H1 (cell line): ENCODE measurements around the gene EXO1. TPM values are rescaled to one million over a fixed set of nuclear protein-coding genes. Genes with fewer than 3 reads are reported as not detected.

Experiments
- CTCF ChIA-PET: fragments of 300-600 bp; sonication (Branson Sonifier 250); formaldehyde crosslinking; loops from one replicate; lab custom pipeline; 2021; ENCODE audit not compliant: partially characterized antibody; lab: Charles Lee
- POLR2A ChIA-PET: fragments of 300-600 bp; sonication (Branson Sonifier 250); formaldehyde crosslinking; loops from one replicate; lab custom pipeline; 2021; ENCODE audit warnings: inconsistent platforms; ENCODE audit not compliant: partially characterized antibody; lab: Charles Lee
- DNase-seq, 2 experiments: peaks; one replicate each; pipeline versions ENCODE4 v3.0.0 to v3.0.0-alpha.2; 2010 to 2022; ENCODE audit warnings: low spot score in 2 of 2, low read depth in 1 of 2, mixed read lengths in 1 of 2
- FAIRE-seq: peaks from 2 replicates; lab custom pipeline; 2011; peaks lifted over from hg19 to GRCh38; lab: Jason Lieb, UNC
- H2AFZ ChIP-seq: 2 replicates; pipeline ENCODE4 v1.8.1; 2012; ENCODE audit warnings: low read length, inconsistent platforms
- H2AK5ac ChIP-seq: 2 replicates; pipeline ENCODE4 v1.6.1; 2013; ENCODE audit warnings: low read depth, low read length
- H2BK120ac ChIP-seq: replicated peaks from 2 replicates; pipeline ENCODE3; 2013; ENCODE audit warnings: low read depth, low read length, inconsistent platforms
- H2BK12ac ChIP-seq: 2 replicates; pipeline ENCODE4 v1.6.1; 2013; ENCODE audit warnings: low read depth, low read length
- H2BK15ac ChIP-seq: 2 replicates; pipeline ENCODE4 v1.6.1; 2013; ENCODE audit warnings: low read length
- H2BK20ac ChIP-seq: 2 replicates; pipeline ENCODE4 v1.6.1; 2013; ENCODE audit warnings: low read length
- H2BK5ac ChIP-seq: 2 replicates; pipeline ENCODE4 v1.6.1; 2013; ENCODE audit warnings: low read depth, low read length
- H3K14ac ChIP-seq: 2 replicates; pipeline ENCODE4 v1.6.1; 2013; ENCODE audit warnings: inconsistent platforms; ENCODE audit not compliant: insufficient read length
- H3K18ac ChIP-seq: 2 replicates; pipeline ENCODE4 v1.6.1; 2013; ENCODE audit warnings: low read length; ENCODE audit errors: extremely low read depth
- H3K23ac ChIP-seq: 2 replicates; pipeline ENCODE4 v1.6.1; 2013; ENCODE audit warnings: inconsistent platforms; ENCODE audit not compliant: insufficient read length
- H3K23me2 ChIP-seq: 2 replicates; pipeline ENCODE4 v1.6.1; 2013; ENCODE audit warnings: low read depth, low read length
- H3K27ac ChIP-seq: 2 replicates; pipeline ENCODE4 v1.6.1; 2011; ENCODE audit warnings: low read depth, low read length, inconsistent platforms
- H3K27me3 ChIP-seq, 4 experiments: replicated peaks in 1 of 4; 1 replicate in 1 of 4; 2 replicates in 3 of 4; pipeline versions ENCODE4 v1.6.1 to v1.8.1; 2011 to 2013; ENCODE audit warnings: low read length in 3 of 4, mild to moderate bottlenecking in 3 of 4, inconsistent platforms in 2 of 4, mixed read lengths in 2 of 4, moderate library complexity in 1 of 4; ENCODE audit not compliant: control insufficient read depth in 3 of 4, insufficient read depth in 3 of 4; ENCODE audit errors: extremely low read depth in 1 of 4
- H3K36me3 ChIP-seq, 4 experiments: 2 replicates each; pipeline versions ENCODE4 v1.6.1 to v1.8.1; 2011 to 2013; ENCODE audit warnings: mild to moderate bottlenecking in 4 of 4, low read length in 3 of 4, moderate library complexity in 2 of 4, control low read depth in 1 of 4, inconsistent platforms in 1 of 4; ENCODE audit not compliant: insufficient read depth in 4 of 4, control insufficient read depth in 2 of 4
- H3K4ac ChIP-seq: replicated peaks from 2 replicates; pipeline ENCODE3; 2013; ENCODE audit warnings: low read length, low read depth, mixed read lengths, inconsistent platforms; ENCODE audit not compliant: insufficient read length
- H3K4me1 ChIP-seq, 4 experiments: replicated peaks in 1 of 4; 1 replicate in 1 of 4; 2 replicates in 3 of 4; pipeline versions ENCODE4 v1.6.1 to v1.8.1; 2011 to 2013; ENCODE audit warnings: low read length in 3 of 4, inconsistent platforms in 2 of 4, mixed read lengths in 1 of 4; ENCODE audit not compliant: insufficient read depth in 4 of 4, control insufficient read depth in 3 of 4
- H3K4me2 ChIP-seq, 2 experiments: 2 replicates each; pipeline versions ENCODE4 v1.6.1 to v1.8.1; 2011 to 2013; ENCODE audit warnings: low read depth in 2 of 2, low read length in 2 of 2, control low read depth in 1 of 2, inconsistent platforms in 1 of 2, mild to moderate bottlenecking in 1 of 2; ENCODE audit not compliant: insufficient read depth in 1 of 2
- H3K4me3 ChIP-seq, 4 experiments: fragments of 200-600, 300-600 bp in 1 of 4; sonication (generic), shearing (Covaris generic), sonication (Bioruptor Twin) in 1 of 4; 2 replicates each; pipeline versions ENCODE4 v1.5.1 to v1.8.1; 2011 to 2016; ENCODE audit warnings: low read length in 4 of 4, low read depth in 3 of 4, control low read depth in 2 of 4, inconsistent platforms in 2 of 4, mild to moderate bottlenecking in 2 of 4, mixed read lengths in 1 of 4, moderate library complexity in 1 of 4; ENCODE audit not compliant: insufficient read depth in 2 of 4; ENCODE audit errors: extremely low read depth in 1 of 4
- H3K56ac ChIP-seq: replicated peaks from 2 replicates; pipeline ENCODE3; 2013; ENCODE audit warnings: low read depth, mild to moderate bottlenecking, mixed read lengths, low read length, inconsistent platforms; ENCODE audit not compliant: insufficient read length
- H3K79me1 ChIP-seq: 2 replicates; pipeline ENCODE4 v1.6.1; 2013; ENCODE audit warnings: low read depth, low read length, control low read depth
- H3K79me2 ChIP-seq, 2 experiments: 2 replicates each; pipeline versions ENCODE4 v1.6.1 to v1.8.1; 2012 to 2013; ENCODE audit warnings: low read length in 2 of 2, mild to moderate bottlenecking in 2 of 2, inconsistent platforms in 1 of 2; ENCODE audit not compliant: insufficient read depth in 2 of 2, control insufficient read depth in 1 of 2
- H3K9ac ChIP-seq, 4 experiments: replicated peaks in 1 of 4; 1 replicate in 1 of 4; 2 replicates in 3 of 4; pipeline versions ENCODE4 v1.6.1 to v1.8.1; 2011 to 2013; ENCODE audit warnings: low read depth in 3 of 4, low read length in 3 of 4, control low read depth in 2 of 4, mild to moderate bottlenecking in 2 of 4, moderate library complexity in 2 of 4, inconsistent platforms in 1 of 4; ENCODE audit errors: extremely low read depth in 1 of 4
- H3K9me3 ChIP-seq, 2 experiments: 2 replicates each; pipeline versions ENCODE4 v1.6.1 to v1.8.1; 2012 to 2013; ENCODE audit warnings: mild to moderate bottlenecking in 2 of 2, moderate library complexity in 2 of 2, control low read depth in 1 of 2, inconsistent platforms in 1 of 2, low read depth in 1 of 2, low read length in 1 of 2, mixed read lengths in 1 of 2; ENCODE audit not compliant: insufficient read depth in 2 of 2
- H4K20me1 ChIP-seq, 2 experiments: replicated peaks in 1 of 2; 2 replicates each; pipeline versions ENCODE3 to v1.8.1; 2011 to 2013; ENCODE audit warnings: inconsistent platforms in 2 of 2, low read length in 2 of 2, mild to moderate bottlenecking in 1 of 2; ENCODE audit not compliant: insufficient read depth in 2 of 2, control insufficient read depth in 1 of 2
- H4K5ac ChIP-seq: 2 replicates; pipeline ENCODE4 v1.6.1; 2013; ENCODE audit warnings: low read length, low read depth, mixed read lengths, inconsistent platforms; ENCODE audit not compliant: insufficient read length
- H4K8ac ChIP-seq: 2 replicates; pipeline ENCODE4 v1.8.0; 2013; ENCODE audit warnings: mild to moderate bottlenecking, moderate library complexity, low read length, inconsistent platforms; ENCODE audit not compliant: insufficient read depth; ENCODE audit errors: extremely low read depth
- H4K91ac ChIP-seq: replicated peaks from 2 replicates; pipeline ENCODE3; 2013; ENCODE audit warnings: low read length, mixed read lengths, inconsistent platforms; ENCODE audit not compliant: insufficient read length
- CHD1 ChIP-seq: IDR thresholded peaks from 2 replicates; pipeline ENCODE4 v1.6.1; 2012; ENCODE audit warnings: low read depth, low read length, improper control_type of control experiment
- CTBP2 ChIP-seq: IDR thresholded peaks from 2 replicates; pipeline ENCODE4 v1.7.0; 2011; ENCODE audit warnings: borderline replicate concordance, mild to moderate bottlenecking, moderate library complexity, mixed read lengths, low read length; ENCODE audit not compliant: insufficient read depth, insufficient read length
- GABPA ChIP-seq: IDR thresholded peaks from 2 replicates; pipeline ENCODE4 v1.6.1; 2011; ENCODE audit warnings: mild to moderate bottlenecking, low read length, moderate library complexity, borderline replicate concordance; ENCODE audit not compliant: insufficient read depth
- GTF2F1 ChIP-seq: IDR thresholded peaks from 2 replicates; pipeline ENCODE4 v1.6.1; 2012; ENCODE audit warnings: low read depth, low read length, improper control_type of control experiment, borderline replicate concordance
- KDM1A ChIP-seq: fragments of 200-600, 300-600 bp; sonication (generic); IDR thresholded peaks from 2 replicates; pipeline ENCODE4 v1.7.1; 2016; ENCODE audit warnings: mild to moderate bottlenecking, low read length, borderline replicate concordance
- KDM5A ChIP-seq: fragments of 200-600 bp; IDR thresholded peaks from 2 replicates; pipeline ENCODE4 v1.7.1; 2012; ENCODE audit warnings: mild to moderate bottlenecking, low read length, inconsistent platforms, mixed read lengths
- NANOG ChIP-seq: IDR thresholded peaks from 2 replicates; pipeline ENCODE4 v1.6.1; 2011; ENCODE audit warnings: low read length, low read depth, mild to moderate bottlenecking, inconsistent platforms; ENCODE audit not compliant: insufficient read depth, poor library complexity, severe bottlenecking
- POLR2A ChIP-seq, 2 experiments: IDR thresholded peaks; 1 replicate in 1 of 2; 2 replicates in 1 of 2; pipeline ENCODE4 v1.6.1; 2011; ENCODE audit warnings: low read depth in 2 of 2, low read length in 2 of 2, mild to moderate bottlenecking in 2 of 2; ENCODE audit errors: control extremely low read depth in 1 of 2
- polyA plus RNA-seq, 7 experiments: library from polyadenylated mRNA; depleted of rRNA in 3 of 7; stranded (reverse) in 5 of 7; unstranded in 2 of 7; fragments of >200 nt in 5 of 7; fragments of 200-250 nt in 2 of 7; gene quantifications; 1 replicate in 5 of 7; 2 replicates in 1 of 7; 4 replicates in 1 of 7; pipeline versions ENCODE4 v1.2.1 to v1.2.3, GENCODE V29; 2011 to 2013; ENCODE audit warnings: missing spikeins in 2 of 7, mixed read lengths in 2 of 7
- total RNA-seq: library from RNA; stranded (reverse); fragmentation: NEBNext Ultra II Directional; extraction: Animal tissue kit (Norgen Biotek cat#: 25700); gene quantifications from 2 replicates; pipeline ENCODE4 v1.2.1, GENCODE V29; 2021
- TF ChIP-seq, protein P1 (sequence below): IDR thresholded peaks from 2 replicates; pipeline ENCODE4 v1.6.1; 2012; ENCODE audit warnings: inconsistent platforms

The EXO1 gene
- total and polyA plus RNA-seq, 2 of the 8 experiments (the other 6 are each of a cell fraction or from before 2014, with no cell fraction given) = 9.2 to 43.0 TPM

DNA sequence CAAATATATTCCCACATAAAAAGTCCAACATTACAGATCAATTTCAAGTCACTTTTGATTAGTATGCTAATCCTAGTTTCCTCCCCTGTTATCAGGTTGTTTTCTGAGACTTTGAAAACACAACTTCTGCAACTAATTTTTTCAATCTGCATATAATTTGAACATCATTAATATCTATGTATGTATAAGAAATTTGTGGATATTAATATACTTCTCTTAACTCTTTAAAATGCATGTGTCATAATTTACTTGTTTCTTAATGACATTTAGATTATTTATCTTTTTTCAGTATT lies 48.6 kb downstream of the EXO1 start:
- Histone ChIP-seq H3K9me3 (no peaks in the 10 kb centered on the region), H3K4me3 (no peak overlapping the region), H3K4me1 (no peaks in the 10 kb centered on the region), H2BK120ac (no peak overlapping the region), H4K20me1 (no peaks in the 10 kb centered on the region), H2BK12ac (no peak overlapping the region), H3K79me2 (no peaks in the 10 kb centered on the region), H2AK5ac (no peak overlapping the region), H2BK5ac (no peak overlapping the region), H4K8ac (no peak overlapping the region), H3K14ac (no peak overlapping the region), H4K91ac (no peak overlapping the region), H3K9ac (no peak overlapping the region), H3K23me2 (no peaks in the 10 kb centered on the region), H2AFZ (no peak overlapping the region), H3K4me2 (no peak overlapping the region), H3K56ac (no peak overlapping the region), H3K79me1 (no peaks in the 10 kb centered on the region), H2BK15ac (no peak overlapping the region), H3K18ac (no peak overlapping the region), H3K4ac (no peak overlapping the region), H3K27ac (no peak overlapping the region), H3K27me3 (no peaks in the 10 kb centered on the region), H3K36me3 (no peaks in the 10 kb centered on the region), H4K5ac (no peak overlapping the region), H2BK20ac (no peak overlapping the region), H3K23ac (no peak overlapping the region)
- ChIA-PET CTCF (interaction anchor here (0.8 to 6.2 kb wide), 27 partner anchors 8 to 124 kb away, joined by 3 to 83 read pairs (median 4); partner anchors contain the start of genes BECN2 and MAP1LC3C), POLR2A (interaction anchor here (1.7 kb wide), 1 partner anchor 16 kb away, joined by 3 read pairs; no protein-coding TSS in a partner anchor)
- no peak for DNase-seq
- TF ChIP-seq CTBP2 = no peak
- no peak for TF ChIP-seq GTF2F1
- no peak for TF ChIP-seq KDM5A
- TF ChIP-seq GABPA = no peak
- no peak for TF ChIP-seq KDM1A
- no peak for TF ChIP-seq NANOG
- no peak for TF ChIP-seq POLR2A (IDR thresholded peaks at IDR 0.05; ENCODE audit: control extremely low read depth in 1 of 2, low read depth in 2 of 2, low read length in 2 of 2)
- TF ChIP-seq, protein P1, sequence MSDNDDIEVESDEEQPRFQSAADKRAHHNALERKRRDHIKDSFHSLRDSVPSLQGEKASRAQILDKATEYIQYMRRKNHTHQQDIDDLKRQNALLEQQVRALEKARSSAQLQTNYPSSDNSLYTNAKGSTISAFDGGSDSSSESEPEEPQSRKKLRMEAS = no peak
- no peak for TF ChIP-seq CHD1
- FAIRE-seq = no peak
